B cell (primary cell): ENCODE measurements around the gene CNTN4. TPM values are rescaled to one million over a fixed set of nuclear protein-coding genes. Genes with fewer than 3 reads are reported as not detected.

Experiments used
- ATAC-seq: fragments of 200-7000 bp; cut with Tn5 transposase; one replicate; pipeline ENCODE4 v1.10.0; 2021; ENCODE audit warnings: low read depth, mild to moderate bottlenecking, moderate number of reproducible peaks, moderate library complexity
- CTCF ChIA-PET: fragments of 350-600 bp; sonication (Branson Sonifier 250); formaldehyde crosslinking; loops from one replicate; lab custom pipeline; 2021; ENCODE audit warnings: antibody characterized with exemption, inconsistent platforms; lab: Charles Lee
- POLR2A ChIA-PET: fragments of 350-600 bp; sonication (Branson Sonifier 250); formaldehyde crosslinking; loops from one replicate; lab custom pipeline; 2021; ENCODE audit warnings: antibody characterized with exemption; lab: Charles Lee
- DNase-seq: peaks from one replicate; pipeline ENCODE4 v3.0.0; 2013
- H2AFZ ChIP-seq: 2 replicates; pipeline ENCODE4 v1.6.1; 2012; ENCODE audit warnings: mild to moderate bottlenecking, low read depth, low read length; ENCODE audit not compliant: insufficient read depth, poor library complexity, severe bottlenecking
- H3K27ac ChIP-seq, 2 donors: 1 replicate in 1 of 2; 2 replicates in 1 of 2; pipeline ENCODE4 v1.5.1; 2012 to 2013; ENCODE audit warnings: low read length in 2 of 2, mild to moderate bottlenecking in 2 of 2, moderate library complexity in 1 of 2
- H3K27me3 ChIP-seq, 4 experiments: fragments of 200-600 bp in 1 of 4; sonication (generic) in 1 of 4; replicated peaks in 1 of 4; 1 replicate in 2 of 4; 2 replicates in 2 of 4; pipeline versions ENCODE4 v1.6.1 to v1.7.0; 2013 to 2016; ENCODE audit warnings: low read length in 3 of 4, mild to moderate bottlenecking in 2 of 4, mixed read lengths in 1 of 4, moderate library complexity in 1 of 4; ENCODE audit not compliant: insufficient read depth in 4 of 4, control insufficient read depth in 3 of 4; ENCODE audit errors: control extremely low read depth in 1 of 4
- H3K36me3 ChIP-seq, 2 experiments: replicated peaks in 1 of 2; 1 replicate in 1 of 2; 2 replicates in 1 of 2; pipeline versions ENCODE4 v1.6.1 to v1.7.1; 2013; ENCODE audit warnings: low read length in 1 of 2; ENCODE audit not compliant: insufficient read depth in 2 of 2, control insufficient read depth in 1 of 2; ENCODE audit errors: control extremely low read depth in 1 of 2, extremely low read depth in 1 of 2
- H3K4me1 ChIP-seq, 2 donors: fragments of 200-600 bp in 1 of 2; sonication (generic) in 1 of 2; 1 replicate in 1 of 2; 2 replicates in 1 of 2; pipeline versions ENCODE4 v1.5.1 to v1.6.1; 2013 to 2017; ENCODE audit warnings: low read length in 2 of 2; ENCODE audit not compliant: control insufficient read depth in 2 of 2, insufficient read depth in 2 of 2
- H3K4me2 ChIP-seq: replicated peaks from 2 replicates; pipeline ENCODE3; 2012; ENCODE audit warnings: mild to moderate bottlenecking, low read depth, low read length; ENCODE audit not compliant: poor library complexity, severe bottlenecking
- H3K4me3 ChIP-seq, 5 experiments: fragments of 200-600 bp in 1 of 5; sonication (generic) in 1 of 5; 1 replicate in 3 of 5; 2 replicates in 2 of 5; pipeline versions ENCODE4 v1.5.1 to v1.7.0; 2011 to 2016; ENCODE audit warnings: low read length in 4 of 5, mild to moderate bottlenecking in 4 of 5, low read depth in 2 of 5, control low read depth in 1 of 5, moderate library complexity in 1 of 5; ENCODE audit not compliant: insufficient read depth in 1 of 5; ENCODE audit errors: control extremely low read depth in 1 of 5, extremely low read depth in 1 of 5
- H3K79me2 ChIP-seq: fragments of 200-600 bp; sonication (generic); one replicate; pipeline ENCODE4 v1.6.0; 2016; ENCODE audit warnings: low read length; ENCODE audit not compliant: control insufficient read depth, insufficient read depth
- H3K9ac ChIP-seq: fragments of 200-600 bp; sonication (generic); 2 replicates; pipeline ENCODE4 v1.6.1; 2017; ENCODE audit warnings: mild to moderate bottlenecking, low read length, moderate library complexity
- H3K9me3 ChIP-seq, 3 donors: one replicate each; pipeline versions ENCODE4 v1.6.1 to v1.7.1; 2013; ENCODE audit warnings: low read length in 2 of 3; ENCODE audit not compliant: control insufficient read depth in 2 of 3, insufficient read depth in 1 of 3; ENCODE audit errors: control extremely low read depth in 1 of 3
- H4K20me1 ChIP-seq: 2 replicates; pipeline ENCODE4 v1.6.0; 2012; ENCODE audit warnings: mild to moderate bottlenecking, low read length; ENCODE audit not compliant: insufficient read depth, control insufficient read depth, poor library complexity, severe bottlenecking
- H3K27ac Mint-ChIP-seq: one replicate; pipeline ENCODE4 v1.8.0; 2021; ENCODE audit warnings: mixed read lengths
- H3K27me3 Mint-ChIP-seq: one replicate; pipeline ENCODE4 v1.8.0; 2021; ENCODE audit warnings: mixed read lengths
- H3K4me1 Mint-ChIP-seq: one replicate; pipeline ENCODE4 v1.8.0; 2021; ENCODE audit warnings: mixed read lengths
- H3K4me3 Mint-ChIP-seq: one replicate; pipeline ENCODE4 v1.8.0; 2021; ENCODE audit warnings: mixed read lengths
- H3K9me3 Mint-ChIP-seq: one replicate; pipeline ENCODE4 v1.8.0; 2022; ENCODE audit warnings: mixed read lengths; ENCODE audit not compliant: insufficient read depth
- EZH2 ChIP-seq: IDR thresholded peaks from 2 replicates; pipeline ENCODE4 v1.6.1; 2012; ENCODE audit warnings: borderline replicate concordance, low read depth, mild to moderate bottlenecking, moderate library complexity, low read length; ENCODE audit not compliant: insufficient read depth, poor library complexity, severe bottlenecking
- WGBS: methylation state at CpG from one replicate; pipeline ENCODE4 v1.1.5; 2013; ENCODE audit warnings: missing lambda C conversion rate; ENCODE audit not compliant: insufficient coverage; 5-methylcytosine and 5-hydroxymethylcytosine counted together
- intact Hi-C: fragments of 100-400 bp; cut with micrococcal nuclease; formaldehyde crosslinking; loops from one replicate; pipeline ENCODE4 v1.10.0; 2022
- polyA plus RNA-seq: library from polyadenylated mRNA; depleted of rRNA; stranded (reverse); fragments of >200 nt; gene quantifications from 2 replicates; pipeline ENCODE4 v1.2.3, GENCODE V29; 2012
- total RNA-seq, 2 donors: library from RNA; stranded (reverse); fragments of 120-200 nt in 1 of 2; gene quantifications; 1 replicate in 1 of 2; 2 replicates in 1 of 2; pipeline versions ENCODE4 v1.2.3 to v1.2.4, GENCODE V29; 2013 to 2022
- TF ChIP-seq, protein P1 (sequence below): fragments of 200-600 bp; IDR thresholded peaks from one replicate; pipeline ENCODE4 v1.8.0; 2022; ENCODE audit warnings: antibody characterized with exemption, mild to moderate bottlenecking

Gene CNTN4
- total and polyA plus RNA-seq, 2 donors (not counting 1 experiment from before 2014, with no cell fraction given) = 0.05 TPM; not detected in 1

DNA sequence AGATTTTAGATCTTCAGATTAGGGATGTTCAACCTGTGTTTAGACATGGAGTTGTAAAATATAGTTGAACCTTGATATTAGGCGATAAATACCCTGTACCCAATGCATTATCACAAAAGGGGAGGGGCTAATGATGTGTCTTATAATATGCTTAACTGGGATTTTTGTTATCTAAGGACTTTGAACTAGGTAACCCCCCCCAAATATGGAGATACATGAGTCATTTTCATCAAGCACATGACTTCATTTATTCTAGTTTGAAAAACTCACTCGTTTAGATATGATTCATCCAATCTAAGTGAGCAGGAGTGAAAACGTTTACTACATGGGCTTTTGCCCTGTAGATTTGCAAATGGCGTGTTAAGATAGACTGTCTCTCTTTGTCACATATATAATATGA, 799.2 kb downstream of the CNTN4 start:
- H3K4me1 Mint-ChIP-seq = no peaks in the 10 kb centered on the region
- no peaks in the 10 kb centered on the region for H3K36me3 ChIP-seq
- ATAC-seq = no peak
- H3K27ac Mint-ChIP-seq = no peak overlapping the region
- DNase-seq = no peak
- no peaks in the 10 kb centered on the region for H3K9me3 ChIP-seq
- peaks cover 5% of the 10 kb centered on the region for H3K27me3 Mint-ChIP-seq
- H3K27ac ChIP-seq = no peak overlapping the region
- intact Hi-C loops = no loop called here
- no peaks in the 10 kb centered on the region for H3K27me3 ChIP-seq
- no peak overlapping the region for H2AFZ ChIP-seq
- H3K79me2 ChIP-seq = no peaks in the 10 kb centered on the region
- TF ChIP-seq EZH2 = no peak
- TF ChIP-seq, protein P1, sequence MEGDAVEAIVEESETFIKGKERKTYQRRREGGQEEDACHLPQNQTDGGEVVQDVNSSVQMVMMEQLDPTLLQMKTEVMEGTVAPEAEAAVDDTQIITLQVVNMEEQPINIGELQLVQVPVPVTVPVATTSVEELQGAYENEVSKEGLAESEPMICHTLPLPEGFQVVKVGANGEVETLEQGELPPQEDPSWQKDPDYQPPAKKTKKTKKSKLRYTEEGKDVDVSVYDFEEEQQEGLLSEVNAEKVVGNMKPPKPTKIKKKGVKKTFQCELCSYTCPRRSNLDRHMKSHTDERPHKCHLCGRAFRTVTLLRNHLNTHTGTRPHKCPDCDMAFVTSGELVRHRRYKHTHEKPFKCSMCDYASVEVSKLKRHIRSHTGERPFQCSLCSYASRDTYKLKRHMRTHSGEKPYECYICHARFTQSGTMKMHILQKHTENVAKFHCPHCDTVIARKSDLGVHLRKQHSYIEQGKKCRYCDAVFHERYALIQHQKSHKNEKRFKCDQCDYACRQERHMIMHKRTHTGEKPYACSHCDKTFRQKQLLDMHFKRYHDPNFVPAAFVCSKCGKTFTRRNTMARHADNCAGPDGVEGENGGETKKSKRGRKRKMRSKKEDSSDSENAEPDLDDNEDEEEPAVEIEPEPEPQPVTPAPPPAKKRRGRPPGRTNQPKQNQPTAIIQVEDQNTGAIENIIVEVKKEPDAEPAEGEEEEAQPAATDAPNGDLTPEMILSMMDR = no peak
- WGBS = no CpG with 5 or more reads among the region's 4 CpGs
- H3K4me3 ChIP-seq = no peak overlapping the region
- H3K4me2 ChIP-seq = no peak overlapping the region
- H3K4me1 ChIP-seq = no peaks in the 10 kb centered on the region
- ChIA-PET CTCF (no interaction called here), POLR2A (no interaction called here)
- H4K20me1 ChIP-seq = no peaks in the 10 kb centered on the region
- no peak overlapping the region for H3K4me3 Mint-ChIP-seq
- peaks cover 2% of the 10 kb centered on the region for H3K9me3 Mint-ChIP-seq
- H3K9ac ChIP-seq = no peak overlapping the region

GRCh38 chr3:2898591-2899353, 800.1 kb downstream of the CNTN4 start:
- no peaks in the 10 kb centered on the region for H3K36me3 ChIP-seq
- ATAC-seq (no peak), DNase-seq (no peak)
- Mint-ChIP-seq H3K4me3 (no peak overlapping the region), H3K27ac (no peak overlapping the region), H3K4me1 (no peaks in the 10 kb centered on the region), H3K27me3 (peaks cover 5% of the 10 kb centered on the region), H3K9me3 (peaks cover 2% of the 10 kb centered on the region)
- intact Hi-C loops = no loop called here
- no peak overlapping the region for H3K9ac ChIP-seq
- TF ChIP-seq, protein P1 = no peak
- TF ChIP-seq EZH2 = no peak
- CTCF ChIA-PET = no interaction called here
- no peak overlapping the region for H3K27ac ChIP-seq
- WGBS = 33% methylated on average over 1 of the region's 1 CpG
- no peaks in the 10 kb centered on the region for H4K20me1 ChIP-seq
- H3K4me3 ChIP-seq = no peak overlapping the region
- H3K79me2 ChIP-seq = no peaks in the 10 kb centered on the region
- POLR2A ChIA-PET = no interaction called here
- no peaks in the 10 kb centered on the region for H3K9me3 ChIP-seq
- no peak overlapping the region for H3K4me2 ChIP-seq
- H3K4me1 ChIP-seq = no peaks in the 10 kb centered on the region
- no peak overlapping the region for H2AFZ ChIP-seq
- no peaks in the 10 kb centered on the region for H3K27me3 ChIP-seq
